Nephron (organoid): ENCODE data around the gene INO80D.
A peak's percentile ranks its signal among the peaks of the same experiment; 100 is the strongest.

Experiments used
- H3K27ac Mint-ChIP-seq, 3 experiments: 2 replicates each; pipeline ENCODE4 v1.8.0; 2020; ENCODE audit warnings: mixed read lengths in 3 of 3, mild to moderate bottlenecking in 2 of 3, moderate library complexity in 1 of 3
- H3K27me3 Mint-ChIP-seq: 2 replicates; pipeline ENCODE4 v1.8.0; 2021; ENCODE audit warnings: low read depth, mild to moderate bottlenecking, moderate library complexity, mixed read lengths
- H3K36me3 Mint-ChIP-seq: 2 replicates; pipeline ENCODE4 v1.8.0; 2020; ENCODE audit warnings: low read depth, mixed read lengths
- H3K4me1 Mint-ChIP-seq: 2 replicates; pipeline ENCODE4 v1.8.0; 2020; ENCODE audit warnings: mixed read lengths
- H3K4me3 Mint-ChIP-seq, 3 experiments: 2 replicates each; pipeline ENCODE4 v1.8.0; 2020; ENCODE audit warnings: mild to moderate bottlenecking in 3 of 3, mixed read lengths in 3 of 3, moderate library complexity in 2 of 3
- H3K9me3 Mint-ChIP-seq: 2 replicates; pipeline ENCODE4 v1.8.0; 2020; ENCODE audit warnings: mixed read lengths
- CTCF ChIP-seq, 3 experiments: fragments of 200-600 bp; sonication (generic); IDR thresholded peaks; one replicate each; pipeline ENCODE4 v1.5.0; 2021; ENCODE audit warnings: antibody characterized with exemption in 3 of 3; ENCODE audit not compliant: unreplicated experiment in 3 of 3

Gene INO80D

DNA sequence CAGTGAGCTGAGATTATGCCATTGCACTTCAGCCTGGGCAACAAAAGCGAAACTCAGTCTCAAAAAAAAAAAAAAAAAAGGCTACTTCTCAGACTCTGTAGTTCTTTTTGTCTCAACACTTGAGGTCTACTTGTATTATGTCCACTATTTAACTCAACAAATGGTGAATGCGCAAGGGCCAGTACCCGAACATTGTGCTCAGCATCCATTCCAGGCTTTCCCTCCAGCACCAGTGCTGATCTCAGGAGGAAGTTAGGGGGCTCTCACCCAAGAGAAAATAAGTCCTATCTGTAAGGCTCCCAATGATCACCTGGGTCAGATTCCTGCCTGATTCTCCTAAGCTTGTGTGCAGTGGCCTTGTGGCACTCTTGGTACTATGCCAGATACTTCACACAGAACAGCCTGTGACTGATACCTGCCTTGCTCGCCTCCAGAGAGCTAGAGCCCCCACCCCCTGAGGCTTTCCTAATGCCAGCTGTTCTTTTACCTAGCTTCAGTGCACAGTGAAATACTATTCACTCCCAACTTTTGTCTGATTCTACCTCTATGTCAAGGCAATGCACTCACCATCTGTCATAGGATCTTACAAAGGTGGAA lies 74.9 kb downstream of the INO80D start:
- no peaks in the 10 kb centered on the region for H3K4me1 Mint-ChIP-seq
- H3K27ac Mint-ChIP-seq, result no peak overlapping the region
- H3K36me3 Mint-ChIP-seq, result peaks cover 73% of the 10 kb centered on the region
- H3K9me3 Mint-ChIP-seq, result peaks cover 9% of the 10 kb centered on the region
- H3K4me3 Mint-ChIP-seq, result no peak overlapping the region
- TF ChIP-seq CTCF (IDR thresholded peaks at IDR 0.05; ENCODE audit: unreplicated experiment in 3 of 3), result no peak
- H3K27me3 Mint-ChIP-seq, result no peaks in the 10 kb centered on the region

GRCh38 chr2:206004004-206004693 lies 81.8 kb downstream of the INO80D start:
- no peak overlapping the region for H3K27ac Mint-ChIP-seq
- H3K9me3 Mint-ChIP-seq, result no peaks in the 10 kb centered on the region
- no peak overlapping the region for H3K4me3 Mint-ChIP-seq
- H3K4me1 Mint-ChIP-seq, result no peaks in the 10 kb centered on the region
- H3K36me3 Mint-ChIP-seq, result peaks cover 57% of the 10 kb centered on the region
- TF ChIP-seq CTCF (IDR thresholded peaks at IDR 0.05; ENCODE audit: unreplicated experiment in 3 of 3), result peak in 1 of 3 experiments; percentile 21
- H3K27me3 Mint-ChIP-seq, result no peaks in the 10 kb centered on the region

DNA sequence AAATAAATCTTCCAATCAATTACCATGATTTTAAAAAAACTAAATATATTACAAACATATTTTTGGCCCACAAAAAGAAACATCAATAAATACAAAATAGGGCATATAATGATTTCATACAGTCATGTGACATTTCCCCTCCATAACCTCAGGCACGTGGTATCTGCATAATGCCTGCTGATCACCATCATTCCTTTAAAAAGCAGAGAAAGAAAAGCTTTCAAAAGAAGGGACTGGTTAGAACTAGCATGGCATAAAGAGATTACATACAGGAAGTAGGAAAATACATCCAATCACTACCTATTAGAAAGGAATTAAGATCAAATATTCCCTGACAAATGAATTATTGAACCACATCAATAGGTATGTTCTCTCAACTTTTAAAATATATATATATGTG lies 83.5 kb downstream of the INO80D start:
- Mint-ChIP-seq H3K36me3 (peaks cover 57% of the 10 kb centered on the region), H3K9me3 (no peaks in the 10 kb centered on the region), H3K27me3 (no peaks in the 10 kb centered on the region), H3K27ac (no peak overlapping the region), H3K4me3 (no peak overlapping the region), H3K4me1 (no peaks in the 10 kb centered on the region)
- TF ChIP-seq CTCF (IDR thresholded peaks at IDR 0.05; ENCODE audit: unreplicated experiment in 3 of 3), result no peak

DNA sequence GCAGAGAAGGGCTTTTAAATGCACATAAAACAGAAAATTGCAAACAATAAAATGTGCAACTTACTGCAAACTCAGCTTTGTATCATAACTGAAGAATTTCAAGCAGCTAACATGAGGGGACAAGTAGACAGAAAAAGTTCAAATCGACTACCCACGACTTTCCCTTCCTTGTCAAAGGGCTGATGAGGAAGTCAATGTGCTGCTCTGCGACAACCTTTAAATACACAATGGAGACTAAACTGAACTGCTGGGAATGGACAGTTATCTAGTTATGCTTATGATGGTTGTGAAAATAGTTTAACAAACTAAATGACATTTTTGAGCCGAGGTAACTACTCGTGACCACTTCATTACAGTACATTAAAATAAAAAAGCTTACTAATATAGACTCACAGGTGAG lies 84.1 kb downstream of the INO80D start:
- no peaks in the 10 kb centered on the region for H3K27me3 Mint-ChIP-seq
- no peak overlapping the region for H3K4me3 Mint-ChIP-seq
- no peaks in the 10 kb centered on the region for H3K9me3 Mint-ChIP-seq
- TF ChIP-seq CTCF (IDR thresholded peaks at IDR 0.05; ENCODE audit: unreplicated experiment in 3 of 3), result no peak
- peaks cover 52% of the 10 kb centered on the region for H3K36me3 Mint-ChIP-seq
- H3K4me1 Mint-ChIP-seq, result no peaks in the 10 kb centered on the region
- H3K27ac Mint-ChIP-seq, result no peak overlapping the region

DNA sequence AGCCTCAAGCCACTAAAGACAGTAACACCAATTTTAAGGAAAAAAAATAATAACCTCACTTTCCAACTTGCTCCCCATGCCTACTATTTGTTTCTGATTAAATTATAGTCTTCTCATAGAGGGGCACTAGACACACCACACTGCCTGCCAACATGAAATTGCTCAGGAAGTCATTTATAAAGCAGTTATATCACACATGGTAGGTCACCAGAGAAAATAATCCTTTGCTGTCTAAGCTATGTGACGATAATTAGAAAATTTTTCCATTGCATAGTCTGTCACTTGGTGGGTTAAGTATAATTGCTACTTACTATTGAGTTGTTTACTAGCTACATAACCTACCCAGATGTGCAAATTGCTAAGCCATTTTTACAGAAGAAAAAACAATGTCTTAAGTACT lies 85.2 kb downstream of the INO80D start:
- Mint-ChIP-seq H3K4me1 (no peaks in the 10 kb centered on the region), H3K9me3 (no peaks in the 10 kb centered on the region), H3K4me3 (no peak overlapping the region), H3K27me3 (no peaks in the 10 kb centered on the region), H3K27ac (no peak overlapping the region), H3K36me3 (peaks cover 46% of the 10 kb centered on the region)
- TF ChIP-seq CTCF (IDR thresholded peaks at IDR 0.05; ENCODE audit: unreplicated experiment in 3 of 3), result no peak

DNA sequence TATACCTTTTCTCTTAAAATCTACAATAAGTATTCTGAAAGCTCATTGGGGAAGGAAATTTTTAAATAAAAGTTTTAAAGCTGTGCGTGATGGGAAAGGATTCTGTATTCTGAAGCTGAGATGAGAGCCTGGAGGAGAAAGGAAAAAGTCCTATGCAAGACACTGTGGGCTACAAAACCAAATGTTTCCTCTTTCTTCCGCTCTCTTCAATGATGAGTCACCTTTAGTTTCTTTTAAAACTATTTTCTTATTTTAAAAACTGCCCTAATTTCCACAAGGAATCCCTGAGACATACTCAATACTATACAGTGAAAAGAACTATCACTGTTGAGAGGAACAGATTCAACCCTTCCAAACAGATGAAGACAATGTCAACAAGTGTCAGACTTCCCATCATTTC lies 87.4 kb downstream of the INO80D start:
- no peak overlapping the region for H3K4me3 Mint-ChIP-seq
- H3K36me3 Mint-ChIP-seq, result peaks cover 32% of the 10 kb centered on the region
- no peak overlapping the region for H3K27ac Mint-ChIP-seq
- no peaks in the 10 kb centered on the region for H3K9me3 Mint-ChIP-seq
- peaks cover 5% of the 10 kb centered on the region for H3K4me1 Mint-ChIP-seq
- no peak for TF ChIP-seq CTCF (IDR thresholded peaks at IDR 0.05; ENCODE audit: unreplicated experiment in 3 of 3)
- no peaks in the 10 kb centered on the region for H3K27me3 Mint-ChIP-seq
